ENCODE results near the gene BTBD9.

BTBD9 gene

GRCh38 chr6:38164131-38164481 is 475.6 kb downstream of the BTBD9 start:
- no peaks in the 10 kb centered on the region for H3K36me3 ChIP-seq (ENCODE audit: control insufficient read depth, low read length)
- no peaks in the 10 kb centered on the region for H3K9me3 ChIP-seq (ENCODE audit: control insufficient read depth, insufficient read depth, low read length)
- no peak overlapping the region for H3K27ac ChIP-seq (ENCODE audit: low read depth, low read length)
- no peaks in the 10 kb centered on the region for H3K27me3 ChIP-seq (ENCODE audit: control insufficient read depth, low read length)
- H4K20me1 ChIP-seq (ENCODE audit: control insufficient read depth, insufficient read depth, low read depth, low read length) = no peaks in the 10 kb centered on the region
- H3K4me3 ChIP-seq (ENCODE audit: low read length) = no peak overlapping the region
- TF ChIP-seq EZH2phosphoT487 (IDR thresholded peaks at IDR 0.05; ENCODE audit: borderline replicate concordance, low read length) = no peak
- TF ChIP-seq, protein P1, sequence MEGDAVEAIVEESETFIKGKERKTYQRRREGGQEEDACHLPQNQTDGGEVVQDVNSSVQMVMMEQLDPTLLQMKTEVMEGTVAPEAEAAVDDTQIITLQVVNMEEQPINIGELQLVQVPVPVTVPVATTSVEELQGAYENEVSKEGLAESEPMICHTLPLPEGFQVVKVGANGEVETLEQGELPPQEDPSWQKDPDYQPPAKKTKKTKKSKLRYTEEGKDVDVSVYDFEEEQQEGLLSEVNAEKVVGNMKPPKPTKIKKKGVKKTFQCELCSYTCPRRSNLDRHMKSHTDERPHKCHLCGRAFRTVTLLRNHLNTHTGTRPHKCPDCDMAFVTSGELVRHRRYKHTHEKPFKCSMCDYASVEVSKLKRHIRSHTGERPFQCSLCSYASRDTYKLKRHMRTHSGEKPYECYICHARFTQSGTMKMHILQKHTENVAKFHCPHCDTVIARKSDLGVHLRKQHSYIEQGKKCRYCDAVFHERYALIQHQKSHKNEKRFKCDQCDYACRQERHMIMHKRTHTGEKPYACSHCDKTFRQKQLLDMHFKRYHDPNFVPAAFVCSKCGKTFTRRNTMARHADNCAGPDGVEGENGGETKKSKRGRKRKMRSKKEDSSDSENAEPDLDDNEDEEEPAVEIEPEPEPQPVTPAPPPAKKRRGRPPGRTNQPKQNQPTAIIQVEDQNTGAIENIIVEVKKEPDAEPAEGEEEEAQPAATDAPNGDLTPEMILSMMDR (IDR thresholded peaks at IDR 0.05; ENCODE audit: low read depth, low read length, poor library complexity, severe bottlenecking) = no peak
- H3F3A ChIP-seq (ENCODE audit: control insufficient read depth, insufficient read depth) = no peaks in the 10 kb centered on the region
- H3K4me2 ChIP-seq (ENCODE audit: low read length) = no peak overlapping the region
- no peaks in the 10 kb centered on the region for H3K79me2 ChIP-seq (ENCODE audit: control insufficient read depth, low read length)
- H3K9me2 ChIP-seq (replicated peaks; ENCODE audit: control insufficient read depth, low read length) = no peaks in the 10 kb centered on the region
- no peaks in the 10 kb centered on the region for H3K4me1 ChIP-seq (ENCODE audit: control insufficient read depth, low read length)

DNA sequence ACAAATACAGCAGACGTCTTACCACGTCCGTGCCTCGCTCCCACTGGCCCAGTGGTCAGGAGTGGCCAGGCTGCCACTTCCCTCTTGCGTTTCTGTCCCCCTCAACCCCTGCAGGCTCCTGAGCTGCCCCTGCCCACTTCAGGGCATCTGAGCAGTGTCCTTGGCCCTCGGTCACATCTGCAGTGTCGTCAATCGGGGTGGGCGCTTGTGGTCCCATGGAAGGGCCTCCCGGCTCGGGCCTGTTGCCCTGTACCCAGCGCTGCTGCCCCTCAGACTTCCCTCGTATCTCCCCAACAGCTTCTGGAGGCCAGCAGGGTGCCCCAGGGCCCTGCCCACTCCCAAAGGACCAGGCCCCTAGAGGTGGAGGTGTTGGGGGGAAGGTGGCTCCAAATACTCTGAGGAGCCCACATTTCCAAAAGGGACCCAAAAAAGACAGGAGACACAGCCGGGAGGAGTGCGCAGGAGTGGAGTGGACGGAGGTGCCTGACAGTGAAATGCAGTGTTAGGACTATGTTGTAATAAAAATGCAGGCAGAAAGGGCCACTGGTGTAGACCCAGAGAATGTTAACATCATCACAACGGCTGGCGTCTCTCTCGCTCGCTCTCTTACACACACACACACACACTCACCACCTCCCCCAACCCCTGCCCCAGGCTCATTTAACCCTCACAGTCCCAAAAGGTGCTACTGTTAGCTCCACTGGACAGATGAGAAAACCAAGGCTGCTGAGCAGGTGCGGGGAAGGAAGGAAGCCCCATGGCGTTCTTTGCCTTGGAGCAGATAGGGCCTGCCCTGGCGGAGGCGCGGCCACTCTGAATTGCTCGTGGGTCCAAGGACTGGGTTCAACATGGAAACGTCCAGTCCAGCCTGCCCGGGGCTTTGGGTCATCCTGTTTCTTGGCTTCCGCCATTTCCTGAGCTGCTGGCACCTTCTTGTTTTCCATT is 476.3 kb downstream of the BTBD9 start:
- Histone ChIP-seq H3K27ac (ENCODE audit: low read depth, low read length) (no peak overlapping the region), H3F3A (ENCODE audit: control insufficient read depth, insufficient read depth) (no peaks in the 10 kb centered on the region), H3K9me3 (ENCODE audit: control insufficient read depth, insufficient read depth, low read length) (no peaks in the 10 kb centered on the region), H3K27me3 (ENCODE audit: control insufficient read depth, low read length) (no peaks in the 10 kb centered on the region), H4K20me1 (ENCODE audit: control insufficient read depth, insufficient read depth, low read depth, low read length) (no peaks in the 10 kb centered on the region), H3K4me2 (ENCODE audit: low read length) (no peak overlapping the region), H3K79me2 (ENCODE audit: control insufficient read depth, low read length) (no peaks in the 10 kb centered on the region), H3K36me3 (ENCODE audit: control insufficient read depth, low read length) (no peaks in the 10 kb centered on the region), H3K4me1 (ENCODE audit: control insufficient read depth, low read length) (no peaks in the 10 kb centered on the region), H3K9me2 (replicated peaks; ENCODE audit: control insufficient read depth, low read length) (no peaks in the 10 kb centered on the region), H3K4me3 (ENCODE audit: low read length) (no peak overlapping the region)
- TF ChIP-seq, protein P1 (IDR thresholded peaks at IDR 0.05; ENCODE audit: low read depth, low read length, poor library complexity, severe bottlenecking) = no peak
- no peak for TF ChIP-seq EZH2phosphoT487 (IDR thresholded peaks at IDR 0.05; ENCODE audit: borderline replicate concordance, low read length)

DNA sequence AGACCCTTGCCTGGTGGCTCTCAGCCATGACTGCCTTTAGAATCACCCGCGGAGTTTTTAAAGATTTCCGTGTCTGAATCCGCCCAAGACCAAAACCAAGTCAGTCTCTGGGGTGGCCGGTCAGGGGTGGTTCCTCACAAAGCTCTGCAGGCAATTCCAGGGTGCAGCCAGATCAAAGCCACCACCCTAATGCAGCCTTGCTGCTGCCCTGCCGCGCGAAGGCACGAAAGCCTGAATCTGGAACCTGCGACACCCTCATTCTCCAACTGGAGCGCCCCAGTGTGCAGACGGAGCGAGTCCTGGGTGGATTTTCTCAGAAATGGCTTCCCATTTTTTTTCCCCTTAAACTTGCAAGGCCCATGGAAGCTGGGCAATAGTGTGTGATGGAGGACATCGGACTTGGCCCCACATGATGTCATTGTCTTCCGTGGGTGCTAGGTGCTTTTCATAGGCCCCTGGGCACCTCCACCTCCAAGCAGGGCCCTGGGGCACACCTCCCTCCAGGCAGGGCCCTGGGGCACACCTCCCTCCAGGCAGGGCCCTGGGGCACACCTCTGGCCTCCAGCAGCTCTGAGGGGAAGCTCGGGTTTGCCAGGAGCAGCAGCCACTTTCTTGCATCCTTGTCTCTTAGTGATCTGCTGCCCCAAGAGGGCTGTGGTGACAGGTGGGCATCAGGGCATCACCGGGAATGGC is 477.1 kb downstream of the BTBD9 start:
- Histone ChIP-seq H3K4me3 (ENCODE audit: low read length) (no peak overlapping the region), H3K4me1 (ENCODE audit: control insufficient read depth, low read length) (no peaks in the 10 kb centered on the region), H3K27ac (ENCODE audit: low read depth, low read length) (no peak overlapping the region), H3K9me2 (replicated peaks; ENCODE audit: control insufficient read depth, low read length) (no peaks in the 10 kb centered on the region), H3K9me3 (ENCODE audit: control insufficient read depth, insufficient read depth, low read length) (no peaks in the 10 kb centered on the region), H4K20me1 (ENCODE audit: control insufficient read depth, insufficient read depth, low read depth, low read length) (no peaks in the 10 kb centered on the region), H3K79me2 (ENCODE audit: control insufficient read depth, low read length) (no peaks in the 10 kb centered on the region), H3K36me3 (ENCODE audit: control insufficient read depth, low read length) (no peaks in the 10 kb centered on the region), H3K27me3 (ENCODE audit: control insufficient read depth, low read length) (no peaks in the 10 kb centered on the region), H3K4me2 (ENCODE audit: low read length) (no peak overlapping the region), H3F3A (ENCODE audit: control insufficient read depth, insufficient read depth) (no peaks in the 10 kb centered on the region)
- TF ChIP-seq, protein P1 (IDR thresholded peaks at IDR 0.05; ENCODE audit: low read depth, low read length, poor library complexity, severe bottlenecking) = no peak
- no peak for TF ChIP-seq EZH2phosphoT487 (IDR thresholded peaks at IDR 0.05; ENCODE audit: borderline replicate concordance, low read length)

Measured in DOHH2 (cell line).